Stomach (tissue), 4 donors: Measurements from ENCODE around the gene PINLYP.

Experiments
- CTCF ChIP-seq, 7 experiments: fragments of 450-650 bp in 4 of 7; fragments of 200-600 bp in 3 of 7; sonication (generic) in 3 of 7; IDR thresholded peaks; one replicate each; pipeline ENCODE4 v1.5.1; 2016 to 2019; ENCODE audit warnings: antibody characterized with exemption in 7 of 7, control low read depth in 2 of 7, mild to moderate bottlenecking in 1 of 7
- EP300 ChIP-seq: sonication (generic); formaldehyde crosslinking; IDR thresholded peaks from one replicate; pipeline ENCODE4 v1.6.1; 2017; ENCODE audit warnings: antibody characterized with exemption
- POLR2A ChIP-seq, 4 donors: fragments of 450-650 bp; IDR thresholded peaks; one replicate each; pipeline ENCODE4 v1.6.1; 2016; ENCODE audit warnings: antibody characterized with exemption in 4 of 4, control low read depth in 2 of 4, mild to moderate bottlenecking in 1 of 4, moderate library complexity in 1 of 4
- POLR2AphosphoS5 ChIP-seq, 3 donors: sonication (generic); formaldehyde crosslinking; IDR thresholded peaks; one replicate each; pipeline ENCODE4 v1.6.1; 2016; ENCODE audit warnings: antibody characterized with exemption in 3 of 3

DNA sequence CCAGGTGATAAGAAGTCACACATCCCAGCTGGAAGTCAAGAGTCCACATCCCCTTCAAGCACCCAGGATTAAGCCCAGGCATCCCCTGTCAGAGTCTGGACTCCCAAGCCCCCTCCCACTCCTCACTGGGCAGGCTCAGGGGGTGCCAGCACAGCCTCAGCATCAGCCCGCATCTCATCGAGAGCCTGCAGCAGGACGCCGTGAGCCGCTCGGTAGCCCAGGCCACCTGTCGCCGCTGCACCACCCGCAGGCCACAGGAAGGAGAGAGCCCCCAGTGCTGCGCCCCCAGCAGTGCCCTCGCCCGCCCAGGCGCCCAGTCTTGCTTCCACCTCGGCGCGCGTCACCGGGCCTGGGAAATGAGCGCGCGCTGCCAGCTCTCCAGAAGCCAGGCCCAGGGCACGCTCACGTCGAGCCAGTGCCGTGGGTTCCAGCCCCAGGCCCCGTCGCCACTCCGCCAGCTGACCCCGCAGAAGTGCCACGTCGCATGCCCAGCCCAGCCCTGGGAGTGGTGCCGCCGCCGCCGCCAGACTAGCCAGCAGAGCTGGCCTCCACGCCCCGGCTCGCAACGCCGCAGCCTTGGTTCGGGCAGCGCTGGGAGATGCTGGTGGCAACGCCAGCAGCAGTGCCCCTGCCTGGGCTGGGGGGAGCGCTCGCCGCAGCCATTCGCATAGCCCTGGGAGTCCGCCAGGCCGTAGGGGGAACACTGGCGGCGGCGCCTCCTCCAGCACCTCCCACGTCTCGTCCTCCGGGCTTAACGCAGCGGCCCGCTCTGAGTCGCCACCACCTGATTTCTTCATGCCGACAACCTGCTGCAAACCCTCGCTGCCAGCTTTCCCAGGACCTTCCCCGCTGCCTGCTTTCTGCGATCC, 16.5 kb downstream of the PINLYP start:
- TF ChIP-seq CTCF (IDR thresholded peaks at IDR 0.05): no peak
- TF ChIP-seq POLR2AphosphoS5 (IDR thresholded peaks at IDR 0.05): no peak
- TF ChIP-seq POLR2A (IDR thresholded peaks at IDR 0.05): no peak
- TF ChIP-seq EP300: no peak
